Measurements from ENCODE around the gene NEURL1B. TPM values are rescaled to one million over a fixed set of nuclear protein-coding genes. Genes with fewer than 3 reads are reported as not detected.
"Not testable (repeated sequence)": the region's sequence is repeated elsewhere in the genome, so short reads cannot be mapped to it uniquely, and the experiment has no call there.

The NEURL1B gene
- total RNA-seq, 1 donor from 2014 or later, result 15.9 TPM

- DNase-seq, result no peak
Observed at GRCh38 chr5:172634106-172634899, 6.8 kb upstream of the NEURL1B start.

DNA sequence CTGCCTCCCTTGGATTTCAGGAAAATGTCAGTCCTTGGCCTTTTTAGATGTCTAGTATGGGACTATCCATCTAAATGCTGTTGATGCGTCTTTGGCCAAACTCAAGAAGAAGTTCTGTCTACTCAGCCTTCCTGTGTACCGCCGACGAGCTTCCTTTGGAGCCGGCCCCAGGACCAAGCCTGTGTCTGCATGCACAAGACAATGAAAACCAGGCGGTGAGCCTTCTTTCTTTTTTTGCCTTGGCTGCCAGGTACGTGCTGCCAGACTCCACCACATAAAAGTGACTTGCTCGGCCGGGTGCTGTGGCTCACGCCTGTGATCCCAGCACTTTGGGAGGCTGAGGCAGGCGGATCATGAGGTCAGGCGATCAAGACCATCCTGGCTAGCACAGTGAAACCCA, 6.0 kb upstream of the NEURL1B start:
- DNase-seq, result no peak

DNA sequence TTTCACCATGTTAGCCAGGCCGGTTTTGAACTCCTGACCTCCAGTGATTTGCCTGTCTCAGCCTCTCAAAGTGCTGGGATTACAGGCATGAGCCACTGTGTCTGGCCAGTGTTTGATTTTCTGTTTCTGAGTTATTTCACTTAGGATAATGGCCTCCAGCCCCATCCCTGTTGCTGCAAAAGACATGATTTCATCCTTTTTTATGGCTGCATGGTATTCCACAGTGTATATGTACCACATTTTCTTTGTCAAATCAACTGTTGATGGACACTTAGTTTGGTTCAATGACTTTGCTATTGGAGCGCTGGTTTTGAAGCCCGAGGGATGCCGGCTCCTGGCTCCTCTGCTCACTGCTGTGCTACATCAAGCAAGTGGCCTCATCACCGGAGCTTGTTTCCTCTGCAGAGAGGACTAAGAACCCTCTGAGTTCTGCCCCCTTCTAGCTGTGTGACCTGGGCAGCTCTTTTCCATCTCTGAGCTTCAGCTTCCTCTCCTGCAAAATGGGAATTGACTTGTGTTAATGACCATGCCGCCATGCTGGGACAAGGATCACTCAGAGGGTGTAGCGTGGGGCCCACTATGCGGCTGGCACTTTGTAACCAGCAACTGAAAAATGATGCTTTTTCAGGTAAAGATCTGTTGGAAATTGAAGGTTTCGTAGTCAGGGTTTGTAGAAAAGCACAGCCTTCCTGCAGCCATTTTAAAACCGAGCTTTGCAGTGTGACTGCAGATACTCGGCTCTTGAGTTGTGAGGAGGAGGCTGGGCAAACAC, 4.6 kb upstream of the NEURL1B start:
- DNase-seq, result no peak

DNA sequence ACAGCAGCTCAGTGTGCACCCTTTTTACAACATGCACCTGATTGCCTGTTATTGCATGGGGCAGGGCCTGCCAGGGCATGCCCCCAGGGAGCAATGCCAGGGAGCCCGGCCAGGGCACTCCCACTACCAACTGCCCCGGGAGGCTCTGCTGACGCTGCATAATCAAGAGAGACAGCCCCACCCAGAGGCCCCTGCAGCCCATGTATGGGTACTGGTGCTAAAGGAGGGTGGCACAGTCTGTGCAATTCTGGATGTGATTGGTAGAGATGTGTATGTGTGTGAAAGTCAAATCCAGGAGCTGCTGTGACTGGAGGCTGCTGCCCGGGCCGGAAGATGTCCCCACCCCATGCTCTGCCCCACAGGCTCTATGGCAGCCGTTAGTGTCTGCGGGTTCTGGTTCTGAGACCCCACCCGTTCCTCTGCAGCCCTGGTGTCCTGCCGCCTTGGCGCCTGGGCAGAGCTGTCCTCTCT, 3.9 kb upstream of the NEURL1B start:
- DNase-seq, result no peak

- DNase-seq, result no peak
Observed at GRCh38 chr5:172637740-172638139, 3.3 kb upstream of the NEURL1B start.

DNA sequence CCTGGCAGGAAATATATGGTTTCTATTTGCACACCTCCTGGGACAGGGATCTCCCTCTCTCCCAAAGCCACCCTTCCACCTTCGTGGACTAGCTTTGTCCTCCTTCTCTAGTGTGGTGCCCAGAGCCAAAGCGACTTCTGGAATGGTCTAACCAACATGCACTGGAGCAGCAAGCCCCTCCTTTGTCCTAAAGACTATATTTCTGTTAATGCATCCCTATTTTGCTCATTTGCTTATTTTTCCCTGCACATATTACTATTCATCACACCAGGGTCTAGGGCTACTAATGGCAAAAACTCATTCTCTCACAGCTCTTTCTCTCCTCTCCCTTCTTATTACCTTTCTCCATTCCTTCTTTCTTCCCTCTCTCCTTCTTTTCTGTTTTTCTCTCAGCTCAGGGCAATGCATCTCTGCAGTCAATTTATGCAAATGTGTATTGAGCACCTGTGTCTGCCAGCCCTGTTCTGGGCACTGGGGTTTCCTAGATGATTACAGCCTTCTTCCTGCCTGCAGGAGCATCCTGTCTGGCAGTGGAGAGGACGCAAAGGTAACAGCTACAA, 2.8 kb upstream of the NEURL1B start:
- no peak for DNase-seq

DNA sequence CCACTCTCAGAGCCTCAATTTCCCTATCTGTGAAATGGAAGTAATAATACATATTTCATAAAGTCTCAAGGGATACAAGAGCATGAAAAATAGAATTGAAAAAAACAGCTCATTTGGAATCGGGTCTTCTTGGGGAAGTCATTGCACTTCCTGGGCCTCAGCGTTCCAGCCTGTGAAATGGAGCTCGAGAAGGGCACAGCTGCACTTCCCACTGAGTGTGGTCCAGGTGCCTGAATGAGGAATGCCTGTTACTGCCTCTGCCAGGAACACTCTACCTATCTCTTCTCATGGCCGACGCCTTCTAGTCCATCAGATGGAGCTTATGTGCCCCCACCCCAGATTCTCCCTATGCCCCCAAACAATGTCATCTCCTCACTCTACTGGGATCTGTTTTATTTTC, 924 bp upstream of the NEURL1B start:
- no peak for DNase-seq

DNA sequence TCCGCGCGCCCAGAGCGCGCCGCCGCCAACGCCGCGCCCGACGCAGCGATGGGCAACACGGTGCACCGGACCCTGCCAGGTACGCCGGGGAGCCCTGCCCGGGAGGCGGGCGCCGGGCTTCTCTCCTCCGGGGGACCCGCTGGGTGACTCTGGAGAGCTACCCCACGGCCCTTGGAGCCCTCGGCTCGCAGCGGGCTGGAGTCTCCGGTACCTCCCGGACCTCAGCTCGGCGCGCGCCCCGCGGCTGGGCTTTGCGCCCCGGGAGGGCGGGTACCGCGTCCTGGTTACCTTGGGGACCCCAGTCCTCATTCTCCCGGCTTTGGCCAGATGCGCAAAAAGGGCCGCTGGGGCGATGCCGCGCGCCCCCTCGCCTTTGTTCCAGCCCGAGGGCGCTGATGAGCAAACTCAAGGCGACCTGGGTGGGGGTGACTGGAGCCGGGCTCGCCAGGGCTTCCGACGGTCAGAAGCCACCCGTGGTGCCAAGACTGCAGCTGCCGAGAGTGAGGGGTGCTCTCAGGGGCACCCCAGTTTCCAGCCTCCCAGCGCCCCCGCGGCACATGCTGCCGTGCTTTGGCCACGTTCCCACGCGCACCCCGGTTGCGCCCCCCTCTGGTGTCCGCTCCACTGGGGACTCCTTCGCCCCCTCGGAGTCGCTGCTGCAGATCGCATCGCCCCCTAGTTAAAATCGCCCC, 442 bp downstream of the NEURL1B start:
- DNase-seq, result no peak

DNA sequence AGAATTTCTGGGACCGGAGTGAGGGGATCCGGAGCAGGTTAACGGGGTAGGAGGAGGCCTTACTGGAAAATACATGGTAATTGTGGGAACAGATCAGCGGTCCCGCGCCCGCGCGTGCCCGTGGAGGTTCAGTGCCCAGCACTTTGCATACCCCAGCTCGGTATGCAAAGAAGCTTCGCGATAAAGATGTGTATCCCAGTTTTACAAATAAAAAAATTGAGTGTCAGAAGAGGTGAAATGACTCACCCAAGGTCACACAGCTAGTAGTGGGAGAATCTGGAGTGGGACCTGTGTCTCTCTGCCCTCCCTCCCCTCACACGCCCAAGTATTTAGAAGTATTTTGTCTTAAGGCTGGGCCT, 967 bp downstream of the NEURL1B start:
- DNase-seq, result no peak

DNA sequence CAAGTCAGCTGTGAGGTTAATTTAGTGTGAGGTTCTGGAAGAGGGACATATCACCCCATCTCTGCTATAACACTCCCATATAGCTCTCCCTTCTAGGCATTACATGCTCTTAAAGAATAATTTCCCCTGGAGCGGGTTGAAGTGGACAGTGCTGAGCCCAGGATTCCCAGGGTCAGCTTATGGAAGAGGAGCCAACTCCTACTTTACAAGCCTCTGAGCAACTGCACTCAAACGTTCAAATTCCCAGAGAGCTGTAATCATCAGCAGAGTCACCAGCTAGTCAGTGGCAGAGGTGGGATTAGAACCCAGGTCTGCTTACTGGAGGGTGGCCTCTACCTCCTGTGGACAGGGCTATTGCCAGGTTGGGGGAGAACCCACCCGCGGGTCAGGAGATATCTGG, 1.4 kb downstream of the NEURL1B start:
- no peak for DNase-seq

DNA sequence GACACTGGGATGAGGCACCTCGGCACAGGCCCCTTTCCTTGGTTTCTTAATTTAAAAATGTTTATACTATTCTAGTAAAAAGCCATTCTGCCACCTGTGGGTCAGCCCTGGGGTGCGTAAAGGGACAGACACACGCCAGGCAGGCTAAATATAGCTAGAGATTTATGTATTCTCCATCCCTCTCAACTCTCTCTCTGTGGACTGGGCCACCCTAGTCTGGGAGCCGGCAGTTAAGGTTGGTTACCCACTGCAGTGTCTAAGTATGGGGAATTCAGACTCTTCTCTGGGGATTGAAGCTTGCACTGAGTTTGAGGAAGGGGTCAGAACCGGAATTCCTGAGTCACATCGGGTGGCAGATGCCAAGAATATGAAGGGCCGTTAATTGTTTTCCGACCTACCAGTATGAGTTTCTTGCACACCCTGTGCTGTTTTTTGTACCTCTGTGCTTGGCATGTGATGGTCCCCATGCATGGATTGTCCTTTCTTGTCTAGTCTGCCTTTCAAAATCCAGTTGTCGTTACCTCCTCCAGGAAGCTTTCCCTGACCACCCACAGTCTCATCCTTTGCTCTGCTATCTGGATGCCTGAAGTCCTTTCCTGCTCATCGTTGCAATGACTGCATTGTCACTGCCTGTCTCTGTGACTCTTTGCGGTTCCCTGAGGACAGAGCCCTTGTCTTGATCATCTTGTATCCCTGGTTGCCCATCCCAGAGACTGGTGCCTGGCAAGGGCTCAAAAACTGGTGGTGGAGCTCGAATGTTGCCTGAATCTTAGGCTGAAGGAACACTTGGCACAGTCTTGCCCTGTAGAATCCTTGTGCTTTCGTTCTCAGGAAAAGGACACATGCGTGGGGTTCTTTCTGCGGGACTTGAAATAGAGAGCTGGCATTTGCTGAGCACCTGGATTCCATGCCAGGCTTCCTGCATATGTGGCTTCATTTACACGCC, 2.1 kb downstream of the NEURL1B start:
- DNase-seq, result no peak

- DNase-seq, result no peak
Observed at GRCh38 chr5:172644266-172644665, 3.2 kb downstream of the NEURL1B start.

- DNase-seq, result no peak
Observed at GRCh38 chr5:172644711-172645110, 3.6 kb downstream of the NEURL1B start.

DNA sequence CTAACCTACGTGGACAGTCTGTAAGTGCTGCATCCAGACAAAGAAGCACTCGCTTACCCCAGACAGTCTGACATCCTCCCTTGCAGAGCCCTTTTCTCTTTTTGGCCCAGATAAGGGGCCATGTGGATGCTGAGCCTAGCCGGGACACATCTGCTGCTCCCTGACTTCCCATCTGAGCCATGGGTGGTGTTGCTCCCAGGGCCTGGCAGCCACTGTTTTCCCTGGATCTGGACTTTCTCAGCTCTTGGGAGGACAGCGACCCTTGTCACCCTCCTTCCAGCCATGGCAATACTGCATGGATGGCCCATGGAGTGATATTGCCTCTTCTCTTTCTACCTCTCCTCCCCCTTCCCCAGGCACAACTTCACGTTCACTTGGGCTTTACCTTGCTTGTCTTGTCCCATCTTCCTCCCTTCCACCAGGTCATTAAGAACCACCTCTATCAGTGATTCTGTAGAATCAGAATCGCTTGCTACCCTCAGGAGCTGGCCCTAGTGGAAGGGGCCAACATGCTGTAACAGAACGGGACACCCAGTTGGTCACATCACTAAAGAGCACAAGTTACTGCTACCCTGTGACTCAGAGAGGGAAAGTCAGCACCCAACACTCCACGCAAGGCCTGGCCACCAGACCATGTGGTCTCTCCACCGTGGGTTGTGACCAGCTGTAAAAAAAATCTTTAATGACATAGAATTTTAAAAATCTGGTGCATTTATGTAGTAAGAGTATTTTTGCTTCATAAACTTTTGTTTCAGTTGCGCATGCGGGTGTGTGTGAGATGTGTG, 4.4 kb downstream of the NEURL1B start:
- DNase-seq, result no peak

- no peak for DNase-seq
Observed at GRCh38 chr5:172646716-172647285, 5.7 kb downstream of the NEURL1B start.

DNA sequence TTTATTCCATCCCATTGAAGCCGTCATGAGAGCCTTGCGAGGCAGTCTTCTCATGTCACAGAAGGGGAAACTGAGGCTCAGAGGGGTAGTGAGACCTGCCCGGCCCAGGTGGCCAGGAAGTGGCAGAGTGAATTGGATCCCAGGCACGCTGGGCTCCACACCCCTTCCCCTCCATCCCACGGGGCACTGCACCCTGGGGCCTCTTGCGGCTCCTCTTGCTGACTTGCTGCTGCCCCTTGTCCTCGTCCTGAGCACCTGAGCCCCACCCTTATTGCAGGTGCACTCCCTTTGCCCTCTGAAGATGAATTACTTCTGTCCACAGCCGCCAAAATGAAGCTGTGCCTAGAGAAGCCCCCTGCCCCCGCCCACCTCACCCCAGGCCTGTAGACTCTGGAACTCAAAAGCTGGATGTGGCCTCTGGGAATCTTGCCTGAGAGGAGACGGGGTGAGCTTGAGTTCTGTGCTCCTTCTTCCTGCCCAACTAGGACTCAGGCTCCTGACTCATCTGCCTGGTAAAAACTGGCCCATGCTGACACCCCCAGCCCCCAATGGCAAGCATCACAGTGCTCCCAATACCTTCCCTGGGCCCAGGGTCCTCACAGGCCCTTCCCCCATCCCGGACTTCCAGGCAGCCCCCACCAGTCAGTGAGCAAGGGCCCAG, 6.4 kb downstream of the NEURL1B start:
- no peak for DNase-seq

DNA sequence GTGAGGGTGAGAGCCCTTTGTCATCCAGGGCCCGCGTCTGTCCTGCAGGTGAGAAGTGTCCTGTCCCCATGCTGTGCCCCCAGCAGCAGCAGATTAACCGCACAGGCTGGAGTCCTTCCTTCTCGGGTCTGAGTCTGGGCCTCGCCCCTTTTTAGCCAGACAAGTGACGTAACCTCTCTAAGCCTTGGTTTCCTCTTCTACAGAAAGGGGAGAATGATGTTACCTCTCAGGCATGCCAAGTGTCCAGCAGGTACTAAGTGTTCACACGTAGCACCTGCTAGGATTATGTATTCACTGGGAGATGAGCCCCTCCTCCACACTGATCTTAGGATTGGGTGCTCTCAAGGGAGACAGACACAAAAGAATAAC, 6.9 kb downstream of the NEURL1B start:
- no peak for DNase-seq

GRCh38 chr5:172648755-172649154, 7.7 kb downstream of the NEURL1B start:
- no peak for DNase-seq

DNA sequence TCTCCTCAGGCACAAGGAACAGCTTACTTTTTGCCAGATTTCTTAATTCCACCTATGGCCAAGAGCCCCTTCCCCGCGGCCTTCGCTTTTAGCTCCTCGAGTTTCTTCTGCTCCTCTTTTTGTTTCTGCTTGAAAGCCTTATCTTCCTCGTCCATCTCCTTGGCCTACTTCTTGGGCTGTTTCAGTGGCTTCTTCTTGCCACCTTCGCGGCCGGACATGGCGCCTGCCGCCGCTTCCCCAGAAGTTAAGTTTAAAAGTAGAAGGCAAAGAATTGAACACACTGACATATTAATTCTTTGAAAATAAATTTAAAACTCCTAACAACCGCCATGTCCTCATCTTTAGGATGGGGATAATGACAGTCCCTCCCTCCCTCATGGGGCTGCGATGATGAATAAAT, 15.4 kb downstream of the NEURL1B start:
- not testable (repeated sequence) for DNase-seq
